ENCODE data around the gene CCM2.

The CCM2 gene

DNA sequence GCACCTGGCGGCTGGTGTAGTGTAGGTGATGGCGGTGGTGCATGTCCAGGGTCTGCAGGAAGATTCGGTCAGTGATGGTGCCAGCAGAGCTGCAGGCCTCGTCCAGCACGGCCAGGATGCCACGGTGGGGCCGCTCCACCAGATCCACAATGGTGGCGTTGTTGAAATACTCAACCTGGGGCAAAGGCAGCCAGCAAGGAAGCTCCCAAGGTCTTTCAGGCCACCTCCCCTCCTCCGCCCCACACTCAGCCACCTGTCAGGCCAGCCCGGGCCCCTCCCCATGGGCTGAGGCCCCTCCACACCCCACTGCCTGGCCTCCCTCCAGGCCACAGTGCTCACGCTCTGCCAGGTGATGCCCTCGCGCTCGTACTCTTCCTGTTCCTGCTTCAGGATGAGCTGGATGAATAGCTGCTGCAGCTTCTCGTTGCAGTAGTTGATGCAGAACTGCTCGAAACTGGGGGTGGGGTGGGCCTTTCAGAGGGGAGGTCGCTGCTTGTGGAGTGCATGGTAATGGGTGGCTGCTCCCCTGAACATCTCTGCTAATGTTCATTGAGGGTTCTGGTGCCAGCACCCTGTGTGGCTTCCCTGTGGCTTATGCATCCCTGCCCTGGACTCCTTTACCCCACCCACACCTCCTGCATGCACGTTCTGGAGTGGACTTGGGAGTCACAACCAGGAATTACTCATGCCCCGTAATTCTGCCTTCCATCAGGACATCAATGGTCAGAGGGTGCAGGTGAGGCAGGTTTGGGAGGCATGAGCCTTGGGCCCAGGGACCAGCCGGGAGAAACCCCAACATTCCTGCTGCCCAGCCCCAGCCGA is 30.1 kb upstream of the CCM2 start:
- DNase-seq, result peak; percentile 15

DNA sequence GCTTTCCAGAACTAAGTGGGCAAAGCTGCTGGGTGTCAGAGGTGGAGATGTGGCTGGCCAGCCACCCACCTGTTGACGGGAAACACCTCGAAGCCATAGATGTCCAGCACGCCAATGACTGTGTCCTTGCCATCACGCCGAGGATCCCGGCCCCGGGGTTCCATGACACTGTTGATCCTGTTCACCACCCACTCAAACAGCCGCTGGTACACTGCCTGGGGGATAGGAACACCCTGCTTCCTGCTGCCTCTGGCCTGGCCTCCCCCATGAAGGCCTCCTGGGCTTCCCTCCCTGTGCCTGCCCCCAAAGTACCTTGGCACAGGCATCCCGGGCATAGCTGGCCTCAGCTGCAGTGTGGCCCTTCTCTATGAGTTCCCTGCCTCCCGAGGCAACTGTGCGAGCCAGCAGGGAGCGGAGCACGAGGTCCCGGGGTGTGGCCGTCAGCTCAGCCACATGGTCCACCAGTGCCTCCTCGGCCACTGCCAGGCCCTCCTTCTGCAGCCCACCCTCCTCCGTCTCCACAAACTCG is 29.4 kb upstream of the CCM2 start:
- DNase-seq, result no peak

GRCh38 chr7:44971188-44971901 is 28.7 kb upstream of the CCM2 start:
- DNase-seq, result no peak

DNA sequence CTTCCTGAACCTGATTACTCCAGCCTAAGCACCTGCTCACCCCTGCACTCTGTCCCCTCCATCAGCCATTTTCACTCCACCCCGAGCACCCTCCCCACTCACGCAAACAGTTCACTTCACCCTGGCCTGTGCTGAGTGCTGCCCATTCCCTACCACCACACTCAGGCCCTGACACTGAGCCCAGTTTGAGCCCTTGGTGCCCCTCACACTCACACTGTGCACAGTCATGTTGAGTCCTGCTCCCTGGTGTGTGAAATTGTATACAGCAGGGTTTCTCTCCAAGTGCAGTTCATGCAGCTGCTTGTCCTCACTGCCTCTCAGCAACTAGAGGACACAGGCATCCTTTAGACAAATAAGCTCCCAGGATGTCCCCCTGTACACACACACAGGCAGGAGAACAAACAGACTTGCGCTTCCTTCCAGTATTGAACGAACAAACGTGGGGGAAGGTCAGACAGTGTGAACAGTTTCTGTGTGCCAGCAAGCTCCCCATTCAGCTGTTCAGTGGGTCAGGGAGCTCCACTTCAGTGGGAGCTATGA is 28.0 kb upstream of the CCM2 start:
- peak; percentile 53 for DNase-seq

DNA sequence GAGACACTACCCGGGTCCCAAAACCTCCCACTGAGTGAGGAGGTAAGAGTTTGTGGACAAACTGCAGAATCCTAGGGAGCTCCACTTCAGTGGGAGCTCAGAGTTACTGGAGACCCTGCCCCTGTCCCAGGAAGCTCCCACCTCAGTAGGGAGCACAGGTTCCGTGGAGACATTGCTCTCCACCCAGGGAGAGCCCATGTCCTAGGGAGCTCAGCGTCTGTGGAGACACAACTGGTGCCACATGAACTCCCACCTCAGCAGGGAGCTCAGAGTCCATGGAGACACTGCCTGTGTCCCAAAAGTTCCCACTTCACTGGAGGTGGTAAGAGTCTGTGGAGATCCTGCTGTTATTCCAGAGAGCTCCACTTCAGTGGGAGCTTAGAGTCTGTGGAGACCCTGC is 27.4 kb upstream of the CCM2 start:
- DNase-seq, result no peak

- no peak for DNase-seq
Measured at GRCh38 chr7:44973610-44974401, 26.2 kb upstream of the CCM2 start.

DNA sequence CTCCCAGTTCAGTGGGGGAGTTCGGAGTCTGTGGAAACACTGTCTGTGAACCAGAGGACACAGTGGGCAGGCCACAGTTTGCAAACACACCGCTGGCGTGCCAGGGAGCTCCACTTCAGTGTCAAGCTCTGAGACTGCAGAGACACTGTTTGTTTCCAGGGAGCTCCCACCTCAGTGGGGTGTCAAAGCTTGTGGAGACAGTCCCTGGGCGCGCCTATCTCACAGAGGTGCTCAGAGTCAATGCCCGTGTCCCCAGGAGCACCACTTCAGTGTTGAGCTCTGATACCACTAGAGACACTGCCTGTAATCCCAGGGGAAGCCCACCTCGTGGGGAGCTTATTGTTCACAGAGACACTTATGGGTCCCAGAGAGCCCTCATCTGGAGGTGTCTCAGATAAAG is 25.5 kb upstream of the CCM2 start:
- DNase-seq, result no peak

DNA sequence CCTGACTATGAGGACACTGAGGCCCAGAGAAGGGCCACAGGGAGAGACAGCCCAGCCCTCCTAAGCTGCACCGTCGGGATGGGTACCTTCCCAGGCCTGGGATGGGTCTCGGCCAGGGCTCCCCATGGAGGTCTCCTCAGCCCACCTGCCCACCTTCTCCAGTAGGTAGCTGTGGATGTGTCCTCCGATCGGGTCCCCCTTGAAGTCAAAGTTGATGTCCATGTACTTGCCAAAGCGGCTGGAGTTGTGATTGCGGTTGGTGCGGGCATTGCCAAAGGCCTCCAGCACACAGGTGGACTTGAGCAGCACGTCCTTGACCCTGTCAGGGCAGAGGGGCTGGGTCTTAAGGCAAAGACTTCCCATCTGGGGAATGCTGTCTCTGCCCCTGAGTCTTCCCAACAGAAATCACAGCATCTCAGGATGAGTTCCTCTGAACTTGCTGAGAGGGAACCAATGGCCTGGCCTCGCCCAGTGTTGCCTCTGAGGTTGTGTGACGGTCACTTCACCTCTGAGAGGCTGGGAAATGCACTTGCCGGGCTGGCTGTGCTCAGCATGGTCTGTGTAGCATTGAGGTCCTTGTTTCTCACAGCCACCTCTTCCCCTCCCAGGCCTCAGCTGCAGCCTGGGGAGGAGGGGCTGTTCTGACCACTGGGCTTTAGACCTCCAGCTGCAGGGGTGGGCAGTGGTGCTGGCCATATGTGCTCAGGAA is 24.5 kb upstream of the CCM2 start:
- DNase-seq, result no peak

DNA sequence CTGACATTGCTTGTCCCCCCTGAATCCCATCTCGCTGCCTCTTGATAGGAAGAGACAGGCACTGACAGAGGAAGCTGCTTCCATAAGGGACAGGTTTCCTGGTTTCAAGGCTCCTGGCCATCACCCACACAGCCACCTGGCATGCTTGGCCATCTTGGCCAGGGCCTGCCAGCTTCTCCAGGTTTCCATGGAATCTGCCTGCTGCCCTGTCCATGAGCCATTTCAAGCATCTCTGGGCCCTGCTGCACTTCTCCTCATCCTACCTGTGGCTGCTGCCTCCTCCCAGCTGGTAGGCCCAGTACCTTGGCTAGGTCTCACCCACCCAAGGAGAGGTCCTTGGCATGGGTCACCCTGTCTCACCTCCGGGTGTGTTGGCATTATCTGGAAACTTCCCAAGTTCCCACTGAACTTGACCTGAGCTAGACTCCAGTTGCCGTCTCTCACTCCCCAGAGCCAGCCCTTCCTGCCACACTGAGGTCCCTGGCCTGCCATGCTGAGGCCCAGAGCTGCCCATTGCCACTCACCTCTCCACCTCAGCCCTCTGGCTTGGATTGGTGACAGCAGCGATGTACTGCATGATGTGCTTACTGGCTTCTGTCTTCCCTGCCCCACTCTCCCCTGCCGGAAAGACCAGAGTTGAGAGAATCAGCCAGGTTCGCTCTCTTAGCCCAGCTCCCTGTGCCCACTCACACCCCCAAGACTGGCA is 23.8 kb upstream of the CCM2 start:
- DNase-seq, result no peak

DNA sequence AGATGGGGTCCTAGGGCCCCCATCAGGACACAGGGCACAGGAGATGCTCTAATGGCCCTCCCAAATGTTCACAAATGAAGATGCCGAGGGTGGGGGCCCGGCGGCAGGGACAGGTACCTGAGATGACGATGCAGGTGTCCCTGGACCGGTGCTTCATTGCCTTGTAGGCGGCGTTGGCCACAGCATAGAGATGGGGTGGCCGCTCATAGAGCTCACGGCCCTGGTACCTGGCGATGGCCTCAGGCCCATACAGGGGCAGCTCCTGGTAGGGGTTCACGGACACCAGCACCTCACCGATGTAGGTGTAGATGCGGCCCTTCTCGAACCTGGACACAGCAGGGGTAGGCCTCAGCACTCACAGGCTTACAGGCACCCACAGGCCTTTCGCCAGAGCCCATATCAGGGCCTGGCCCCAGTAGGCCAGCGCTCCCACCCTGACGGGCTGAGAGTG is 23.2 kb upstream of the CCM2 start:
- DNase-seq, result no peak

DNA sequence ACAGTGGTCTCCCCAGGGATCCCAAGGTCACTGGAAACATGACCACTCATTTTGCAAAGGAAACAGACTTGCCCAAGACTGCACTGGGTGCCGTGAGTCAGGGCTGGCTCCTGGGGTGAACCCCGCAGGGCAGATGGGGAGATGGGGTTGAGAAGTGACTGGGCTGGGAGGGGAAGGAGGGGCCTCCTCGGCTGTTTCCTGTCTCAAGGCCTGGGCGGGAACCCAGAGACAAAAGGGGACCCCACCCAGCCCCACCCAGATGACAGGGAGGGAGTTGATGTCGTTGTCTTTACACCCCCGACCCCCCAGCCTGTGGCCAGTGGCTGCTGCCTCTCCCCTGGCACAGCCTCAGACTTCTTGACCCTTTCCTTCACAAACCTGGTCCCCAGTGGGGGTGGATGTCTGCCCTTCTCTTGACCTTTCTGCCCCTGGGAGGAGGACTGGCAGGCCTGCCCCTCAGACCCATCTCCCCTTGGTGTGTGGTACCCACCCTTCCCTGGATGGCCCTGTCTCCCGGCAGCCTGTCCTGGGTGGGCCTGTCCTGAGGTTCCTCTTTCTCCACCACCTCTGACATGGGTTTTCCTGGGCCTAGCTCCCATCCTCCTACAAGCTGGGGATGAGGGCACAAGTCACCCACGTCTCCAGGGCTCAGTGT is 22.6 kb upstream of the CCM2 start:
- DNase-seq, result no peak

DNA sequence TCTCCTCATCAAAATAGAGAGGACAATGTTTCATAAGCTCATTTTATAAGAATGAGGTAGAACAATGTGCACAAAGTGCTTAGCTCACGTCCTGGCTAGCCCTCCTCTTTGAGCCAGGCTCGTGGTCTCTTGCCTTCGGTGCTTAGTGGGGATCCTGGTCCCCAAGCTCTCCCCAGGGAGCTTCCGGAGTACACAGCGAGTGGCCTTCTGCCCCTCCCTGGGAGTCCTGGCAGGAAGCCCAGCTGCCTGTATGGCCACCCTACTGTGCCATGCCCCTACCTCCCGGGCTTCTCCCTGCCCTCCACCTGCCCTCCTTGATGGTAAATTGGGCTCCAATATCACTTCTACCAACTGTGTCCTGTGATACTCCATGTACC is 22.1 kb upstream of the CCM2 start:
- no peak for DNase-seq

DNA sequence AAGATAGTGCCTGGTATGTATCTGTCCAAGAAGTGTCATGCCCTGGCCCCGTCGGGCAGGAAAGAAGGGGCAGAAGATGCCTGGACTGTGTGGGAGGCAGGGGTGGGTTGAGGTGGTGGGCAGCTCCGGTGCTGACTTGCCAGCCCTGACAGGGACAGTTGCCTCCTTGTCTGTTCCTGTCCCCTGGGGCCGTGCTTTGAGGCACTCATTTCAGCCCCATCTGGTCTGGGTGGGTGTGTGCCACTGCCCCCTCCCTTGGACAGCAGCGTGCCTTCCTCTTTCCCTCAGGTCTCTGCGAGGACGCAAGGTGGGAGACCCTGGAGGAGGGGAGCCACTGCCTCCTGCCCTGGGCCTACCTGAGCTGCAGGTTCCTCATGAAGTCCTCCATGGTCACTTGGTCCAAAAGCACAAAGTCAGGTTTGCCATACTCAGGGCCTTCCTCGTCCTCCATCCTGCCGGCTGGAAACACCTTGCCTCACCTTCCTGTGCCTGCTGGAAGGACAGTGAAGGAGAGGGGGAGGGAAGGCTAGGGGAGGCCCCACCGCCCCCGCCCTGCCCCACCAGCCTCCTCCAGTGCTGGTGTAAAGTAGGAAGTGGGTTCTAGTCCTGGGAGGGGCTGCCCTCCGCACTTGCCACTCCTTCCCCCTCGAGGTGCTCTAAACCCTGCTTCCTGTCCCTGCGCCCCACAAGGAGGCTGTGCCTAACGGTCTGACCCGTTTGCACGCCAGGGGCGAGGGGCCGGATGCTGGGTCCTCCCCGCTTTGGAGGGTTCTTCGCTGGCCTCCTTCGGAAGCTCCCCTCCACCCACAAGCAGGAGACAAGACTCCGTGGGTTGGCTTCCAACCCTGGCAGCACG is 21.3 kb upstream of the CCM2 start, which contains the start of gene MYO1G:
Gene MYO1G (minus strand): TSS at position 505 of the 856 bp plus-strand sequence. CDS start 54 bp downstream, at position 451.
- DNase-seq, result no peak

DNA sequence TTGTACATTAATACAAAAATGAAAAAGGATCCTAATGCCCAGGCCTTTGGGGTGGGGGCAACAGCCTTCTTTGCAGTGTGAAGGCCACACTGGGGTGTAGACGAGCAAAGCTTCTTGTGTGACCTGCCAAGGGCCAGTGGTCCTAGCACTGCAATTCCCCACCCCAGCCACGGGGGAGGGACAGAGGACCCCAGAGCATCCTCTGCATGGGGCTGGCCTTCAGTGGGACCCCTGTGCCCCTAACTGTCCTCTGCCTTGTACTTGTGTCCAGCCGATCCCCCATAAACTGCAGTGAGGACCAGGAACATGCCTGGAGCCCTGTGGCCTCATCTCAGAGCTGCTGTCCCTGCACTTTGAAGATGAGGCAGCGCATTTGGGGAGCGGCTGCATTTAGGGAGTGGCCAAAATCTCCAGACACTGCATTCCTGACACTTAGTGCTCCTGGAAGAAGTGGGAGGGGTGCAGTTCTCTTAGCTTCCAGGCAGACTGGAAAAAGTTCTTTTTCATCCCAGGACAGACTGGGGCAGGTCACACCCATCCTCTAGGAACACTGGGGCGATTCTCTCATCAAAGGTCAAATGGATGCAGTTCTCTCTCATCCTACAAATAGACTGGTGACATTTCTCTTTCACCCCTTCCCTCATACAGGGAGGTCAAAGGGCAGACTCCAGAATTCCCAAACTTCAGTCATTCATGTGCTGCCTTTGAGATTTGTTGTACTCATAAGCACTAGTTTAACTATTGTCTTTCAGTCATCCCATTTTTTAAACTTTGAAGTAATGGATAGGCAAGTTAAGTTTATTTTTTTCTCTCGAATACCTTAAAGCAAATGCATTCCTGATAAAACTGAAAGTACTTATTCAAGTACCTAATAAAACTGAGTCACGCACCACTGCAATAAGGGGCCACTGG is 20.3 kb upstream of the CCM2 start:
- no peak for DNase-seq

GRCh38 chr7:44980393-44981034 is 19.5 kb upstream of the CCM2 start:
- no peak for DNase-seq

- DNase-seq, result no peak
Measured at GRCh38 chr7:44981035-44981706, 18.8 kb upstream of the CCM2 start.

DNA sequence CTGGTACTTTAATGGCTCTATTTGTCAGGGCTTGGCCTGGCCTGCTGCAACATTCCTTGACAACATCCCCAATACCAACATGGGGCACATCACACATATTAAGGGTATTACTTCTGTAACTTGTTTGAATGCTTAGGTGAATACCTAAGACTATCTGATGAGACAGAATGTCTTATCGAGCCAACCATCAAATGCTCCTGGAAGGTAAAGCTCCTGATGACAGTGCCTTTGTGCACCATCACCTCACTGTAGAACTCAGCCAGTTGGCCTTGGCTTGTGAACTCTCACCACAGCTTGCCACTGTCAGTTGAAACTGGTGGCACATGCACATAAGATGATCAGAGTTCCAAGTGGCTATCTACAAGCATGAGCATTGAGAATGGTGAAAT is 17.5 kb upstream of the CCM2 start:
- no peak for DNase-seq

GRCh38 chr7:44982970-44983369 is 17.0 kb upstream of the CCM2 start:
- no peak for DNase-seq

Data from NCI-H510A treated with DMSO at 0.1 percent for 48 hours (cell line).